HepG2 (cell line): ENCODE measurements around the gene SRP14. TPM values are rescaled to one million over a fixed set of nuclear protein-coding genes. Genes with fewer than 3 reads are reported as not detected.

Experiments used
- CREB1 ChIP-seq, 2 experiments: fragments of 450-650 bp in 1 of 2; IDR thresholded peaks; 2 replicates each; pipeline ENCODE4 v1.6.1; 2016 to 2017; ENCODE audit warnings: control low read depth in 1 of 2, mild to moderate bottlenecking in 1 of 2, missing compliant biosample characterization in 1 of 2, missing genetic modification characterization in 1 of 2
- FOXM1 ChIP-seq: sonication (generic); formaldehyde crosslinking; IDR thresholded peaks from 2 replicates; pipeline ENCODE4 v1.5.0; 2020; ENCODE audit warnings: missing genetic modification reagents
- MBNL3 ChIP-seq: fragments of 250-450 bp; sonication (Bioruptor Pico); conservative IDR thresholded peaks from 2 replicates; pipeline ENCODE4 v1.8.0; 2022; ENCODE audit warnings: mild to moderate bottlenecking, inconsistent platforms
- MTERF4 ChIP-seq: sonication (generic); formaldehyde crosslinking; IDR thresholded peaks from 2 replicates; pipeline ENCODE4 v1.8.0; 2023; ENCODE audit warnings: mild to moderate bottlenecking, missing genetic modification reagents
- MYNN ChIP-seq: sonication (generic); formaldehyde crosslinking; IDR thresholded peaks from 2 replicates; pipeline ENCODE4 v1.4.0; 2020; ENCODE audit warnings: mild to moderate bottlenecking, low read depth, missing genetic modification reagents
- RARA ChIP-seq: IDR thresholded peaks from 2 replicates; pipeline ENCODE4 v1.6.1; 2016; ENCODE audit warnings: missing genetic modification reagents, missing compliant biosample characterization
- RFX3 ChIP-seq: IDR thresholded peaks from 2 replicates; pipeline ENCODE4 v1.6.1; 2016; ENCODE audit warnings: missing biosample characterization, missing genetic modification reagents
- ZFAT ChIP-seq: sonication (generic); formaldehyde crosslinking; conservative IDR thresholded peaks from 2 replicates; pipeline ENCODE4 v1.8.1; 2023; ENCODE audit warnings: missing genetic modification reagents, inconsistent platforms
- ZKSCAN5 ChIP-seq: sonication (generic); formaldehyde crosslinking; IDR thresholded peaks from 2 replicates; pipeline ENCODE4 v1.5.1; 2020; ENCODE audit warnings: mild to moderate bottlenecking, missing genetic modification reagents
- ZNF546 ChIP-seq: sonication (generic); formaldehyde crosslinking; conservative IDR thresholded peaks from 2 replicates; pipeline ENCODE4 v1.8.1; 2023; ENCODE audit warnings: mild to moderate bottlenecking, missing genetic modification reagents
- ZNF766 ChIP-seq: sonication (generic); formaldehyde crosslinking; IDR thresholded peaks from 2 replicates; pipeline ENCODE4 v1.5.0; 2020; ENCODE audit warnings: missing genetic modification reagents, borderline replicate concordance
- ZNF790 ChIP-seq: sonication (generic); formaldehyde crosslinking; IDR thresholded peaks from 2 replicates; pipeline ENCODE4 v1.8.0; 2022; ENCODE audit warnings: missing genetic modification reagents, mild to moderate bottlenecking, borderline replicate concordance
- ZNF800 ChIP-seq: sonication (generic); formaldehyde crosslinking; IDR thresholded peaks from 2 replicates; pipeline ENCODE4 v1.4.0; 2020; ENCODE audit warnings: missing genetic modification reagents
- polyA plus RNA-seq, 8 experiments: library from polyadenylated mRNA; depleted of rRNA in 3 of 8; stranded (reverse) in 7 of 8; unstranded in 1 of 8; fragments of >200 nt; fragmentation: Illumina TruSeq in 4 of 8; extraction: Trizol in 4 of 8; gene quantifications; 2 replicates each; pipeline versions ENCODE4 v1.2.1 to v1.2.3, GENCODE V29; 2011 to 2016; ENCODE audit warnings: low read depth in 4 of 8, missing spikeins in 1 of 8, mixed read lengths in 1 of 8; ENCODE audit not compliant: insufficient read depth in 1 of 8
- total RNA-seq, 5 experiments: library from RNA; depleted of rRNA; stranded (reverse); fragments of >200 nt; fragmentation: Illumina TruSeq; extraction: Trizol; gene quantifications; 2 replicates each; pipeline ENCODE4 v1.2.3, GENCODE V29; 2016; ENCODE audit warnings: low read depth in 1 of 5
- TF ChIP-seq, protein P1 (sequence below): sonication (generic); formaldehyde crosslinking; IDR thresholded peaks from 2 replicates; pipeline ENCODE4 v1.5.0; 2020; ENCODE audit warnings: missing genetic modification reagents
- TF ChIP-seq, protein P2 (sequence below): sonication (generic); formaldehyde crosslinking; IDR thresholded peaks from 2 replicates; pipeline ENCODE4 v1.4.0; 2020; ENCODE audit warnings: low read depth, missing genetic modification reagents
- TF ChIP-seq, protein P3 (sequence below), 2 experiments: IDR thresholded peaks; 2 replicates each; pipeline ENCODE4 v1.6.1; 2011 to 2012; ENCODE audit warnings: low read length in 2 of 2, borderline replicate concordance in 1 of 2, low read depth in 1 of 2, mild to moderate bottlenecking in 1 of 2, moderate library complexity in 1 of 2

SRP14 gene
- total and polyA plus RNA-seq, 2 of the 13 experiments (the other 11 are each of a cell fraction or from before 2014, with no cell fraction given): 208 to 356 TPM

DNA sequence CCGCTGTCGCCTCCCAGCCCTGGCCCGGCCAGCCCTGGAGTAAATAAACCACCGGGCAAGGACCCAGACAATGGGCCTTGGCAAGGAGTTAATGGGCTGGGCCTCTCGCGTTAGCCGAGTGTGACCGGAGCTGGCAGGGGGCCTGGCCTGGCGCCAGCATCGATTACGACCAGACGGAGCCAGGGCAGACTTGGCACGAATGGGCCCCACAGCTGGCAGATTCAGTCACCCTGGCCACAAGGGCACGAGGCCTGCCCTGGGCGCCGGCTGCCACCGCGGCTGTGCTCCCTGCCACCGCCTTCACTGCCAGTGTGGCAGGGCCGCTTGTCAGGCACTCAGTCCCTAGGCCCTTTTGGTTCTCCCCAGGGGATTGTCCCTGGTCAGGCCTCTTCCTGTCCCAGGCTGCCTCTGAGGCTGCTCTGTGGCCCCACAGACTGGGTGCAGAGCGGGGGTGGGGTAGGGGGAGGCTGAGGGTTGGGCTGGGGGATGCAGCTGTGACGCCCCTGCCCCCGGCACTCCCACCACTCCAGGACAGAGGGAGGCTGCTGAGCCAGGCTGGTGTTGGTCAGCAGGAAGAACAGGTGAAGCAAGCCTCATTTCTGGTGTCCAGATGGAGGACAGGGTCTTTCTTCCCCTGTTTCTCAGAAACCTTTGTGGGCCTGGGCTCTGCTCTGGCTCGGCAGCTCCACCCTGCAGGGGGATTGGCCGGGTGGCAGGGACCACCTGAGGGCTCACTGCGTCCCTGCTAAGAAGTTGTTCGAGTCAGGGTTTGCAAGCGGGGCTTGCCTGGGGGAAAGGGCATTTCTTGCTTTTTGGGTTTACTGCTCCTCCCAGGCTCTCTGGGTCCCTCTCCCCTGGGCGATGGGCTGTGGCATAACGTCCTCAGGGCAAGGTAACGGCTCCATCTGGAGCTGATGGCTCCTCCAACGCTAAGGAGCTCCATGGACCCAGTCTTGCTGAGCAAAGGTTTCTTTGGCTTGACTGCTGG, 30.5 kb upstream of the SRP14 start (continued):
- TF ChIP-seq ZNF800 (CRISPR knock-in tag) (no peak), MTERF4 (CRISPR knock-in tag) (no peak), RFX3 (CRISPR knock-in tag) (no peak), CREB1 (IDR thresholded peaks at IDR 0.05) (no peak), CREB1 (CRISPR knock-in tag; IDR thresholded peaks at IDR 0.05) (no peak), ZFAT (CRISPR knock-in tag) (no peak), ZNF790 (CRISPR knock-in tag) (no peak), ZKSCAN5 (no peak; the same call in 1 of the 2 replicates), RARA (CRISPR knock-in tag) (peak; percentile 59; the same call in 1 of the 2 replicates), FOXM1 (CRISPR knock-in tag) (no peak), MYNN (CRISPR knock-in tag) (no peak), ZNF546 (no peak), MBNL3 (CRISPR knock-in tag) (no peak), ZNF766 (CRISPR knock-in tag) (0 out of 2 replicates have a peak, but pooled peaks have one; percentile 60)
- TF ChIP-seq, protein P1, sequence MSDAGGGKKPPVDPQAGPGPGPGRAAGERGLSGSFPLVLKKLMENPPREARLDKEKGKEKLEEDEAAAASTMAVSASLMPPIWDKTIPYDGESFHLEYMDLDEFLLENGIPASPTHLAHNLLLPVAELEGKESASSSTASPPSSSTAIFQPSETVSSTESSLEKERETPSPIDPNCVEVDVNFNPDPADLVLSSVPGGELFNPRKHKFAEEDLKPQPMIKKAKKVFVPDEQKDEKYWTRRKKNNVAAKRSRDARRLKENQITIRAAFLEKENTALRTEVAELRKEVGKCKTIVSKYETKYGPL (CRISPR knock-in tag): no peak
- TF ChIP-seq, protein P2, sequence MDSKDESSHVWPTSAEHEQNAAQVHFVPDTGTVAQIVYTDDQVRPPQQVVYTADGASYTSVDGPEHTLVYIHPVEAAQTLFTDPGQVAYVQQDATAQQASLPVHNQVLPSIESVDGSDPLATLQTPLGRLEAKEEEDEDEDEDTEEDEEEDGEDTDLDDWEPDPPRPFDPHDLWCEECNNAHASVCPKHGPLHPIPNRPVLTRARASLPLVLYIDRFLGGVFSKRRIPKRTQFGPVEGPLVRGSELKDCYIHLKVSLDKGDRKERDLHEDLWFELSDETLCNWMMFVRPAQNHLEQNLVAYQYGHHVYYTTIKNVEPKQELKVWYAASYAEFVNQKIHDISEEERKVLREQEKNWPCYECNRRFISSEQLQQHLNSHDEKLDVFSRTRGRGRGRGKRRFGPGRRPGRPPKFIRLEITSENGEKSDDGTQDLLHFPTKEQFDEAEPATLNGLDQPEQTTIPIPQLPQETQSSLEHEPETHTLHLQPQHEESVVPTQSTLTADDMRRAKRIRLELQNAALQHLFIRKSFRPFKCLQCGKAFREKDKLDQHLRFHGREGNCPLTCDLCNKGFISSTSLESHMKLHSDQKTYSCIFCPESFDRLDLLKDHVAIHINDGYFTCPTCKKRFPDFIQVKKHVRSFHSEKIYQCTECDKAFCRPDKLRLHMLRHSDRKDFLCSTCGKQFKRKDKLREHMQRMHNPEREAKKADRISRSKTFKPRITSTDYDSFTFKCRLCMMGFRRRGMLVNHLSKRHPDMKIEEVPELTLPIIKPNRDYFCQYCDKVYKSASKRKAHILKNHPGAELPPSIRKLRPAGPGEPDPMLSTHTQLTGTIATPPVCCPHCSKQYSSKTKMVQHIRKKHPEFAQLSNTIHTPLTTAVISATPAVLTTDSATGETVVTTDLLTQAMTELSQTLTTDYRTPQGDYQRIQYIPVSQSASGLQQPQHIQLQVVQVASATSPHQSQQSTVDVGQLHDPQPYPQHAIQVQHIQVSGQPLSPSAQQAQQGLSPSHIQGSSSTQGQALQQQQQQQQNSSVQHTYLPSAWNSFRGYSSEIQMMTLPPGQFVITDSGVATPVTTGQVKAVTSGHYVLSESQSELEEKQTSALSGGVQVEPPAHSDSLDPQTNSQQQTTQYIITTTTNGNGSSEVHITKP (CRISPR knock-in tag): no peak
- TF ChIP-seq, protein P3, sequence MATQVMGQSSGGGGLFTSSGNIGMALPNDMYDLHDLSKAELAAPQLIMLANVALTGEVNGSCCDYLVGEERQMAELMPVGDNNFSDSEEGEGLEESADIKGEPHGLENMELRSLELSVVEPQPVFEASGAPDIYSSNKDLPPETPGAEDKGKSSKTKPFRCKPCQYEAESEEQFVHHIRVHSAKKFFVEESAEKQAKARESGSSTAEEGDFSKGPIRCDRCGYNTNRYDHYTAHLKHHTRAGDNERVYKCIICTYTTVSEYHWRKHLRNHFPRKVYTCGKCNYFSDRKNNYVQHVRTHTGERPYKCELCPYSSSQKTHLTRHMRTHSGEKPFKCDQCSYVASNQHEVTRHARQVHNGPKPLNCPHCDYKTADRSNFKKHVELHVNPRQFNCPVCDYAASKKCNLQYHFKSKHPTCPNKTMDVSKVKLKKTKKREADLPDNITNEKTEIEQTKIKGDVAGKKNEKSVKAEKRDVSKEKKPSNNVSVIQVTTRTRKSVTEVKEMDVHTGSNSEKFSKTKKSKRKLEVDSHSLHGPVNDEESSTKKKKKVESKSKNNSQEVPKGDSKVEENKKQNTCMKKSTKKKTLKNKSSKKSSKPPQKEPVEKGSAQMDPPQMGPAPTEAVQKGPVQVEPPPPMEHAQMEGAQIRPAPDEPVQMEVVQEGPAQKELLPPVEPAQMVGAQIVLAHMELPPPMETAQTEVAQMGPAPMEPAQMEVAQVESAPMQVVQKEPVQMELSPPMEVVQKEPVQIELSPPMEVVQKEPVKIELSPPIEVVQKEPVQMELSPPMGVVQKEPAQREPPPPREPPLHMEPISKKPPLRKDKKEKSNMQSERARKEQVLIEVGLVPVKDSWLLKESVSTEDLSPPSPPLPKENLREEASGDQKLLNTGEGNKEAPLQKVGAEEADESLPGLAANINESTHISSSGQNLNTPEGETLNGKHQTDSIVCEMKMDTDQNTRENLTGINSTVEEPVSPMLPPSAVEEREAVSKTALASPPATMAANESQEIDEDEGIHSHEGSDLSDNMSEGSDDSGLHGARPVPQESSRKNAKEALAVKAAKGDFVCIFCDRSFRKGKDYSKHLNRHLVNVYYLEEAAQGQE (IDR thresholded peaks at IDR 0.05; ENCODE audit: borderline replicate concordance in 1 of 2, low read depth in 1 of 2, low read length in 2 of 2): no peak
